ENCODE results near the gene LIMS2. TPM values are rescaled to one million over a fixed set of nuclear protein-coding genes. Genes with fewer than 3 reads are reported as not detected.

Gene LIMS2
- total RNA-seq, 1 experiment from 2014 or later: 8.9 TPM

DNA sequence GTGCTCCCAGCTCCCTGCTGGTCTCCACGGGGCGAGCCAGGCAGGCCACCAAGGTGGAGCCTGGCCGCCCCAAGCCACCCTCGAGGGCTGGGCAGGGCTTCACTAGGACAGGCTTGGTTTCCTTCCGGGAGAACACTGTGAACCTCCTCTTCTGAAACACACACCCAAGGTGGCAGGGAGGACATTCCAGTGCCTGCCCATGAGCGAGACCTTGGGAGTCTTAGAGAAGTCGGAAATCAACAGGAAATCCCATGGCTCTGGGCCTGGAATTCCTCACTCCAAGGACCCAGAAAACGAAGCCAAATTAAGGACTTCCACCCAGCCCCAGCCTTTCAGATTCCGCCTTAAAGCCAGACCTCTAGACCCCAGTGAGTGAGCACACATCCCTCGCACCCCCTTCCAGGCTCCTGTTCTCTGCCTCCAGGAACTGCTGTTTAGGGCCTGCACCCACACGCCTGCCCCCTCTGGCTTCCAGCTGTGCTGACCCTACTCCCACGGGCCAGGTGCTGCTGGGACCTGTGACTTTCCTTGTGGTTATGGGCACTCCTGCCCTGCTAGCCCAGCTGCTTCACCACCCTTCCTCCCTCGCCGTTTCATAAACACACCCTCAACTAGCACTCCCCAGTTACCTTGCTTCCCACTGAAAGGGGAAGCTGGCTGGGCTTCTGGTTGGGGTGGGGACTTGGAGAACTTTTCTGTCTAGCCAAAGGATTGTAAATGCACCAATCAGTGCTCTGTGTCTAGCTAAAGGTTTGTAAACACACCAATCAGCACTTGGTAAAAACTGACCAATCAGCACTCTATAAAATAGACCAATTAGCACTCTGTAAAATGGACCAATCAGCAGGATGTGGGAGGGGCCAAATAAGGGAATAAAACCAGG is 15.7 kb downstream of the LIMS2 start:
- BruUV-seq (replicated peaks): no TSS peak
- Histone ChIP-seq H3K4me3 (ENCODE audit: low read depth in 2 of 2, low read length in 2 of 2) (no peak overlapping the region), H3K27ac (ENCODE audit: low read length) (no peak overlapping the region), H3K27me3 (ENCODE audit: control insufficient read depth, insufficient read depth, low read length) (no peaks in the 10 kb centered on the region), H3K4me1 (ENCODE audit: control insufficient read depth, insufficient read depth, low read length) (no peaks in the 10 kb centered on the region), H3K9me3 (ENCODE audit: control insufficient read depth, insufficient read depth, low read depth, low read length) (no peaks in the 10 kb centered on the region), H3K36me3 (ENCODE audit: control insufficient read depth, insufficient read depth, low read length) (no peaks in the 10 kb centered on the region)
- ChIA-PET POLR2A (no interaction called here), CTCF (interaction anchor here (0.6 kb wide), 1 partner anchor 34 kb away, joined by 4 read pairs; no protein-coding TSS in a partner anchor)
- DNase-seq (ENCODE audit: low read depth, low spot score) (no peak), ATAC-seq (no peak)
- intact Hi-C loops (cut with micrococcal nuclease; ENCODE audit: unreplicated experiment) (no loop called here), in situ Hi-C loops (cut with HindIII; ENCODE audit: low pct_unique_long_range_greater_than_20kb, low sequenced_read_pairs) (no loop called here)
- TF ChIP-seq, protein P1, sequence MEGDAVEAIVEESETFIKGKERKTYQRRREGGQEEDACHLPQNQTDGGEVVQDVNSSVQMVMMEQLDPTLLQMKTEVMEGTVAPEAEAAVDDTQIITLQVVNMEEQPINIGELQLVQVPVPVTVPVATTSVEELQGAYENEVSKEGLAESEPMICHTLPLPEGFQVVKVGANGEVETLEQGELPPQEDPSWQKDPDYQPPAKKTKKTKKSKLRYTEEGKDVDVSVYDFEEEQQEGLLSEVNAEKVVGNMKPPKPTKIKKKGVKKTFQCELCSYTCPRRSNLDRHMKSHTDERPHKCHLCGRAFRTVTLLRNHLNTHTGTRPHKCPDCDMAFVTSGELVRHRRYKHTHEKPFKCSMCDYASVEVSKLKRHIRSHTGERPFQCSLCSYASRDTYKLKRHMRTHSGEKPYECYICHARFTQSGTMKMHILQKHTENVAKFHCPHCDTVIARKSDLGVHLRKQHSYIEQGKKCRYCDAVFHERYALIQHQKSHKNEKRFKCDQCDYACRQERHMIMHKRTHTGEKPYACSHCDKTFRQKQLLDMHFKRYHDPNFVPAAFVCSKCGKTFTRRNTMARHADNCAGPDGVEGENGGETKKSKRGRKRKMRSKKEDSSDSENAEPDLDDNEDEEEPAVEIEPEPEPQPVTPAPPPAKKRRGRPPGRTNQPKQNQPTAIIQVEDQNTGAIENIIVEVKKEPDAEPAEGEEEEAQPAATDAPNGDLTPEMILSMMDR (IDR thresholded peaks at IDR 0.05): no peak
- no peak for TF ChIP-seq POLR2AphosphoS5 (IDR thresholded peaks at IDR 0.05; ENCODE audit: low read depth, low read length)
- TF ChIP-seq, protein P2, sequence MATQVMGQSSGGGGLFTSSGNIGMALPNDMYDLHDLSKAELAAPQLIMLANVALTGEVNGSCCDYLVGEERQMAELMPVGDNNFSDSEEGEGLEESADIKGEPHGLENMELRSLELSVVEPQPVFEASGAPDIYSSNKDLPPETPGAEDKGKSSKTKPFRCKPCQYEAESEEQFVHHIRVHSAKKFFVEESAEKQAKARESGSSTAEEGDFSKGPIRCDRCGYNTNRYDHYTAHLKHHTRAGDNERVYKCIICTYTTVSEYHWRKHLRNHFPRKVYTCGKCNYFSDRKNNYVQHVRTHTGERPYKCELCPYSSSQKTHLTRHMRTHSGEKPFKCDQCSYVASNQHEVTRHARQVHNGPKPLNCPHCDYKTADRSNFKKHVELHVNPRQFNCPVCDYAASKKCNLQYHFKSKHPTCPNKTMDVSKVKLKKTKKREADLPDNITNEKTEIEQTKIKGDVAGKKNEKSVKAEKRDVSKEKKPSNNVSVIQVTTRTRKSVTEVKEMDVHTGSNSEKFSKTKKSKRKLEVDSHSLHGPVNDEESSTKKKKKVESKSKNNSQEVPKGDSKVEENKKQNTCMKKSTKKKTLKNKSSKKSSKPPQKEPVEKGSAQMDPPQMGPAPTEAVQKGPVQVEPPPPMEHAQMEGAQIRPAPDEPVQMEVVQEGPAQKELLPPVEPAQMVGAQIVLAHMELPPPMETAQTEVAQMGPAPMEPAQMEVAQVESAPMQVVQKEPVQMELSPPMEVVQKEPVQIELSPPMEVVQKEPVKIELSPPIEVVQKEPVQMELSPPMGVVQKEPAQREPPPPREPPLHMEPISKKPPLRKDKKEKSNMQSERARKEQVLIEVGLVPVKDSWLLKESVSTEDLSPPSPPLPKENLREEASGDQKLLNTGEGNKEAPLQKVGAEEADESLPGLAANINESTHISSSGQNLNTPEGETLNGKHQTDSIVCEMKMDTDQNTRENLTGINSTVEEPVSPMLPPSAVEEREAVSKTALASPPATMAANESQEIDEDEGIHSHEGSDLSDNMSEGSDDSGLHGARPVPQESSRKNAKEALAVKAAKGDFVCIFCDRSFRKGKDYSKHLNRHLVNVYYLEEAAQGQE (IDR thresholded peaks at IDR 0.05; ENCODE audit: insufficient read depth in 1 of 2, low read depth in 2 of 2, low read length in 1 of 2): no peak
- TF ChIP-seq TCF7L2 (IDR thresholded peaks at IDR 0.05; ENCODE audit: low read depth, low read length): no peak
- no peak for TF ChIP-seq SIN3A (IDR thresholded peaks at IDR 0.05; ENCODE audit: borderline replicate concordance, insufficient read depth, low read depth, low read length)

DNA sequence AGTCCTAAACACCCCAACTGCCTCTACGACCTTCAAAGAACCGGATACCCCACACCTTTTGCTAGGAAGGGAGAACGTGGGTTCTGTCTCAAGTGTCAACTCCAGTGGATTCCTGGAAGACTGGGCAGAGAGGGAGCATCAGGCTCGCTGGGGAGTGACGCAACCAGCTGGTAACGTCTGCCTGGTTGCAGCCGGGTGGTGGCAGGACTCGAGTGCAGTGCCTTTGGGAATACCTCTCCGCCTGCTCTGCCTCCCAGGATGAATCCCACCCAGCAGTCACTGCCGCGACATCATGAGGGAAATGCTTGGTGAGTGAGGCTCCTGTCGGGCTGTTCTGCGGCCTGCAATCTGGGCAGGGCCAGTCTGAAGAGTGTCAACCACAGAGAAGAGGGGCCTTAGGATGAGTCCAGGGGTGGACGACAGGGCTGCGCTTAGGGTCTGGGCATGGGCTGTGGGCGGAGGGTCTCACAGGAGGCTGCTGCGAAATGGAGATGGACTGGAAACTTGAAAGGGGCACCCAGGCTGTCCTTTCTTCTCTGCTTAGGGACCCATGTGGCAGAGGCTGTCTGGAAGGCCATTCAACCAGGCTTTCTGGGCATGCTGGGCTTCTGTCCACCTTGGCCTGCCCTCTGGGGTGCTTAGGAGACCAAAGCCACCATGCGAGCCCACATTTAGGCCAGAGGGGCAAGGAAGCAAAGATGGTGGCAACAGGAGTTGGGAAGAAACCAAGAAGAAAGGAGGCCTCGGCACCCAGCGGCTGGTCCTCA is 16.5 kb downstream of the LIMS2 start:
- ChIA-PET CTCF (no interaction called here), POLR2A (no interaction called here)
- ATAC-seq: no peak
- TF ChIP-seq TCF7L2 (IDR thresholded peaks at IDR 0.05; ENCODE audit: low read depth, low read length) (no peak), POLR2AphosphoS5 (IDR thresholded peaks at IDR 0.05; ENCODE audit: low read depth, low read length) (no peak), SIN3A (IDR thresholded peaks at IDR 0.05; ENCODE audit: borderline replicate concordance, insufficient read depth, low read depth, low read length) (no peak)
- TF ChIP-seq, protein P2 (IDR thresholded peaks at IDR 0.05; ENCODE audit: insufficient read depth in 1 of 2, low read depth in 2 of 2, low read length in 1 of 2): no peak
- TF ChIP-seq, protein P1 (IDR thresholded peaks at IDR 0.05): no peak
- H3K36me3 ChIP-seq (ENCODE audit: control insufficient read depth, insufficient read depth, low read length): no peaks in the 10 kb centered on the region
- no peaks in the 10 kb centered on the region for H3K9me3 ChIP-seq (ENCODE audit: control insufficient read depth, insufficient read depth, low read depth, low read length)
- in situ Hi-C loops (cut with HindIII; ENCODE audit: low pct_unique_long_range_greater_than_20kb, low sequenced_read_pairs) (no loop called here), intact Hi-C loops (cut with micrococcal nuclease; ENCODE audit: unreplicated experiment) (no loop called here)
- H3K27ac ChIP-seq (ENCODE audit: low read length): no peak overlapping the region
- BruUV-seq (replicated peaks): no TSS peak
- H3K27me3 ChIP-seq (ENCODE audit: control insufficient read depth, insufficient read depth, low read length): no peaks in the 10 kb centered on the region
- H3K4me3 ChIP-seq (ENCODE audit: low read depth in 2 of 2, low read length in 2 of 2): no peak overlapping the region
- no peak for DNase-seq (ENCODE audit: low read depth, low spot score)
- no peaks in the 10 kb centered on the region for H3K4me1 ChIP-seq (ENCODE audit: control insufficient read depth, insufficient read depth, low read length)

Data from Panc1 (cell line).